GM21786 (cell line): ENCODE results near the gene FLNA.
"Not testable (repeated sequence)": the region's sequence is repeated elsewhere in the genome, so short reads cannot be mapped to it uniquely, and the experiment has no call there.

ENCODE experiments used
- ATAC-seq: cut with Tn5 transposase; IDR thresholded peaks from one replicate; pipeline ENCODE4 v1.9.1; 2021; ENCODE audit not compliant: unreplicated experiment

FLNA gene

DNA sequence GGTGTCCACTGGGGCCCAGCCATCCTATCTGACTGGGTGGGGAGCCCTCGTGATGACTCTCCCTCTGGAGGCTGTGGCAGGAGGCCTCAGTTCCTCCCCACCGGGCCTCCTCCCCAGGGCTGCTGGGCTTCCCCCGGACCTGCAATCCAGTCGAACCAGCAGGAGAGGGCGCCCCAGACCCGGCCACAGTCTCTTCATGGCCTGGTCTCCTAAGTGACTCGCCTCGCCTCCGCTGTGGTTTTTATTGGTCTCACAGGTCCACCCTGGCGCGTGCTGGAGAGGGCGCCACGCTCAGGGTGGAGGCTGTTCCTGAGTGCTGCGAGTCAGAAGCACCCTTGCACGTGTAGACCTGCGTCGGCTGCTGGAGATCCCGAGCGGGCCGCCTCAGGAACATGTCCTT is 30.8 kb downstream of the FLNA start:
- ATAC-seq = not testable (repeated sequence)

DNA sequence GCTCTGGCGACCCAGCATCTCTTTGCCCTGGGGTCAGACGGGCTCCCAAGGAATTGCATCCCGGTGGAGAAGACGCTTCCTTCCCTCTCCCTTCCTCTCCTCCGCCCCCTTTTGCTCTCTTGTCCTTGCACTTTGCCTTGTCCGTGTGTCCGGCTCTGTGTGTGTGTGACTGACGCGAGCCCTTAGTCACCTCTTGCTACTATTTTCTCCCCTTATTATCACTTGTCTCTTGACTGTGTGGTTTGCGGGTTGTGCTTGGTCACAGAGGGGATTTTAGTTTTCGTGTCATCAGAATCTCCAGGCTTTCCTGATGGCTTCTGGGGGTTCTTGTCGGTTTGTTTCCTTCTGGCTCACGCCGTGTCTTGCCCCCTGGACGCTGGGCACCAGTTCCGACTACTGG is 31.4 kb downstream of the FLNA start:
- not testable (repeated sequence) for ATAC-seq

DNA sequence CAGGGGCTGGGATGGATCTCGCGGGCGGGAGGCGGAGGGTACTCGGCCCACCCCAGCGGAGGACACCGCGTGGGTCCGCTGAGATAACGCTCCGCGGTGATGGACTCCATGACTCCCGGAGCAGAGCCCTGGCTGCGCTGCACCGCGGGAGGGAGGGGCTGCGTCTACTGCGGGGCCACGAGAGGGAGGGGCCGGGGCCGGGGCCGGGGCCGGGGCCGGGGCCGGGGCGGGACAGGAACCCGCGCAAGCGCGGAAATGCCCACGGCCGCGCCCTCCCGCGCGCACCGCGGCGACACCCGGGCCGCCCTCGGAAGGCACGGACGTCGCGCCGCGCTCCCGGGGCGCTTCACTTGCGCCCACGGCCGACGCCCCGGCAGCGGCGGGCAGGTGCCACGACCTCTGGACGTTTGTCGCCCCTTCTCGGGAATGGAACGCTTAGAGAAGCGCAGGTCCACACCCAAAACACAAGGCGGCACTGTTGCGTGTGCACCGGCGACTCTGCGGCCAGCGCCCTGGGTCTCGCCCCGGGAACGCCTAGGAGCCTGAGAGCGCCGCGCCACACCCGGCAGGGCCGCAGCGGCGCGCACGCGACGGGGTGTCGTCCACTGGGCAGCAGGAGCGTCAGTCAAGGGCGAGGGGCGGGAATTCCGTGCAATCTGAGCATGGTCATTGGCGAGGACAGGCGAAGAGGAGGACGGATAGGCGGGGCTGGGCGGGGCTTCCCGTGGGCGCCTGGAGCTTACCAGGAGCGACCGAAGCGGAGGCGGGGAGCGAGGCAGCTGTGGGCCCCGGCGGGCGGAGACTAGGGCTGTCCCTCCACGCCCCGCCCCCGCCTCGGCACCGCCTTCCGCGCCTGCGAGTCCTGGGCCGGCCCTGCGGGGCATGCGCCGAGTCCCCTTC is 32.8 kb downstream of the FLNA start:
- peak; percentile 71 for ATAC-seq

DNA sequence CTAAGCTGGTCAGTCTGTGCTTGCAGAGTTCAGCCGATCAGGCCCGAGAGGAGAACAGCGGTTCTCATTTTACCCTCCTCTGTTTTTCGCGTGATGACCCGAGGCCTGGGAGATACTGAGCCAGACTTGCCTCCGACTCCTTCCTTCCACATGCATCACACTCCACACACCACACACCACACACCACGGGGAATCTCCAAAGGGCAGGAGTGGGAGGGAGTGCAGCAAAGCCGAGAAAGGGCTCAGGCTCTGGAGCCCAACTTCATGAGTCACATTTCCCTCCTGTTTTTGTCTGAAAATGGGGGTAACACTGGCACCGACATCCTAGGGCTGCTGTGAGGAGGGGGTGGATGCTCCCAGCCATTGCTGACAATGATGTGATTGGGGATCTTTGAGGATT is 39.9 kb downstream of the FLNA start:
- no peak for ATAC-seq

DNA sequence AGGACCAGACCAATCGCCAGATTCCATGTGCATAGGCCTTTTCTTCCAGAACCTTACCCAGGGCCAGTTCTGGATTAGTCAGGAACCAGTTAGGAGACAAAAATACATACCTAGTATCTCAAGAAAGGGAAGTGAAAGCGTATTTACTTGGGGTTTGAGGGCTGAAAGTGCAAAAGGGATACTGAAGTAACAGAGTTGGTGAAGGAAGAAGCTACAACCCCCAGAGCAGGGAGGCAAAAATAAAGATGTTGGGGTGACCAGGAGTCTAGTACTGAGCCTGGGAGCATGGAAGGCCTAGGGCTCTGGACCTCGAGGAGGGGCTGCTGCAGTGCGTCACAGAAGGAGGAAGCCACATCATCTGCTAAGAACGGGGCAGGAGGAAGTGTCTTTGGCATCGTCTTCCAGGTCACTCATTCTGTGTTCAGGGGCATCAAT is 40.6 kb downstream of the FLNA start:
- peak; percentile 74 for ATAC-seq

DNA sequence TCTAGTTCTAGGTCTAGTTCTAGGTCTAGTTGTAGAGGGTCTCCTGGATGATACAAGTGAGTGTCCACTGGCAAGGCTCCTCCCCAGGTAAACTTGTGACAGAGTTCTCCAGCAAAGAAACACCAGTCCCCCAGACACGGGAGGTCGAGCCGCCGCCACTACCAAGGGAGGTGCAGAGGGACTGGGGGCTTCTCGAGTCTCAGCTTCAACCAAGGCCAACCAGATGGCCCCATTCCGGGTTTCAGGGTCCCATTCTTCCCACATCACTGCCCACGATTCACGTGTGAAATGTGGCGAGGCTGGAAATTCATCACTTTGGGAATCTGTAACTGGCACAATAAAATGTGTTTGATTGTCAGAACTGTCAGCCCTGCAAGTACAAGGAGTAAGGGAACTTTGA is 41.3 kb downstream of the FLNA start:
- ATAC-seq = no peak

DNA sequence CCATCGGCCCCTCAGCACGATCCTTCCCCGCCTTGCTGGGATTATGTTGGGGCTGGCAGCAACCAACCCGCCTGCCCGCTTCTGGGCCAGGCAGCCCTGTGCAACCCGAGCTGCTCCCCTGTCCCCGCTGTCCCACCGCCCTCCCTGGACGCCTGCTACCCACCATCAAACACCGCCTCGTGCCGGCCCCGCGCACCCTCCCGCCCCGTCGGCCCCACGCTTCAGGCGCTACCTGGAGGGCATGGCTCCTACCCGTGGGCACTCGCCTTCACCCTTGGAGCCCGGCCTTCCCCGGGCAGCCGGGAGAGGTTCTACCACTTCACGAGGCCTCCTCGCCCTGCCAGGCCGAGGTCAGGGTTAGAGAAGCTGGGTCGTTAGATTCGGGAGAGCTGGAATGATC is 41.9 kb downstream of the FLNA start:
- no peak for ATAC-seq

DNA sequence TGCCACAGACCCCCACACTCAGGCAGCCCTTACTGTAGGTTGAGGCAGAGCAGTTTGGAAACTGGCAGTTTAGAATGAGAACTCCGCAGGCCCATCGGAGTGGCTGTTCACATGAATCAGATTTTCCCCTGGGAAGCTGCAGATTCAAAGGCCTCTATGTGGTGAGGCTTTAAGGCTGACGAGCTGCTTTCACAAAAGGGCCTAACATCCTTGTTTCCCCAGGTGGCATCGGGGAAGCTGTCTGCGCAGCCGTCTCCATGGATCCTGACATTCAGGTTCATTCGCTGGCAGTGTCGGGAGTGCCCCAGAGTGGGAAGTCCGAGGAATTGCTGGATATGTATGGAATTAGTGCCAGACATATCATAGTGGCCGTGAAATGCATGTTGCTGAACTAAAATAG is 45.1 kb downstream of the FLNA start:
- ATAC-seq = no peak

DNA sequence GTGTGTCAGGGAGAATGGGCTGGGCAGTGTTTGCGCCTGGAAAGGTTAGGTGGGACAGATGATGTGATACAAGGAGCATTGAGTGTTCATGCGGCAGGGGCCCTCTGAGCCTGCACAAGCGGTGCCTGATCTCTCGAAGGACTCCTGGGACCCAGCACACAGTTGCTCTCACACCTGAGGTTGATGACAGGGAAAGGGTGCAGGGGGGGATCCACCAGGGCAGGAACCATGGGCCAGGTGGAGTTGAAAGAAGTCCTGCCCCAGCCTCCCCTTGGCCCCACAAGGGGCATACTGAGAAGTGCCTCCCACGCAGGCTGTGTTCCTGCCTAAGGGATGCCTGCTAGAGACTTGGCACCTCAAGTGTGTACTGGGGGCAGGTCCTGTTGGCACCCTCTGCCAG is 45.8 kb downstream of the FLNA start:
- no peak for ATAC-seq

DNA sequence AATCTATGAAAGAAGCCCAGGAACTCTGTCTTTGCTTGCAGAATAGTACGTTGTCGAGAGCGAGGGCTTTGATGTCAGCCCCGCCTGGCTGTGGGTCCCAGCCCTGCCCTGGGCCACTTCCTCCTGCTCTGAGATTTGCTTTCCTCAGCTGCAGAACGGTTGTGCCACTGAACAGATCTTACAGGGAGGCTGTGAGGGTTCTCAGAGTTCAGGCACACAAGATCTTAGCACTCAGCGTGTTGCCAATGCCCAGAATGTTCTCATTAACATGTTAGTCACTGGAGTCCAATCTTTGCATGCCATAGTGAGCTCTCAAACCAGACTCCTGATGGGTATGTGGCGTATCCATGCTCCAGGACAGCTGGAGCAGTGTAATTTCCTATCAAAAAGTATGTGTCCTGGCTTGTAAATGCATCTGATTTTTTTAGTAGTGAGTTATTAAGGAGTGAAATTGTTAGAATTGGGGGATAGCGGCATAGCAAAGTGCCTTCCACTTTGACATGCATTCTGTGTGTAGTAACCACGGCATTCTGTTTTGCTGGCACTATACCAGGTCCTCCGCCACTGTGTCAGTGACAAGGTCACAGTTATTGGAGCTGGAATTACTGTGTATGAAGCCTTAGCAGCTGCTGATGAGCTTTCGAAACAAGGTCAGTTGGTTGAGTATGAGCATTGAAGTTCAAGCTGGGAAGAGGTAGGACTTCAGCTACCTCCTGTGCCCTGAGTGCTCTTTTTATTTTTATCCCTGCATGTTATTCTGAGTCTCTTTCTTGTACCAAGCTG is 47.2 kb downstream of the FLNA start:
- ATAC-seq = no peak

DNA sequence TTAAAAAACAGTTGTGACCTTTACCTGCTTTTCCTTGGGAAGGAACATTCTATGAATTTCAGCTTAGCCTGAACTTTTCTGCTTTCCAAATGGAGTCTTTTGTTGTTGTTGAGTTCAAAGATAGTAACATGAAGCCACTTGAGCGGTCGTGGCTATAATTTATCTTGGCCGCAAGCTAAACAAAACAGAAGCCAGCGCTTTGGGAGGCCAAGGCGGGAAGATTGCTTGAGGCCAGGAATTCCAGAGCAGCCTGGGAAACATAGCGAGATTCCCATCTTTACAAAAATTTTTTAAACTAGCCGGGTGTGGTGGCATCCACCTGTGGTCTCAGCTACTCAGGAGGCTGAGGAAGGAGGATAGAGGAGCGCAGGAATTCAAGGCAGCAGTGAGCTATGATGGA is 48.9 kb downstream of the FLNA start:
- ATAC-seq = no peak

DNA sequence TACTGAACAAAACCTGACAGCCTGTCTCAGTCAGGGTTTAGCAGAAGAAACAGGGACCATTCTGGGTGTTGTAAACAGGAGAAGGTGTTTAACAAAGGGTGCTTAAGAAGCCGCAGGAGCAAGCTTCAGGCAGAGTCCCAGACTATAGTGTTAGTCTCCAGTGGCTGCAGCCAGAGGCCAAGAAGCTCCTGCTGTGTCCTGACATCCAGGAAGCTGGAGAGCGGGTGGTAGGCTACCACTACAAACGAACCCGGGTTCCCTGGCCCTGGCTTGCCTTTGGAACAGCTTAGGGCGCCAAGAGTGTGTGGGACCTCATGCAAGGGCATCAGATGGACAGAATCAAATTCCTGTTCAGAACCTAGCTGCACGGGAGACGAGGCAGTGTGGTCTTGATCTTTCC is 50.9 kb downstream of the FLNA start:
- no peak for ATAC-seq

DNA sequence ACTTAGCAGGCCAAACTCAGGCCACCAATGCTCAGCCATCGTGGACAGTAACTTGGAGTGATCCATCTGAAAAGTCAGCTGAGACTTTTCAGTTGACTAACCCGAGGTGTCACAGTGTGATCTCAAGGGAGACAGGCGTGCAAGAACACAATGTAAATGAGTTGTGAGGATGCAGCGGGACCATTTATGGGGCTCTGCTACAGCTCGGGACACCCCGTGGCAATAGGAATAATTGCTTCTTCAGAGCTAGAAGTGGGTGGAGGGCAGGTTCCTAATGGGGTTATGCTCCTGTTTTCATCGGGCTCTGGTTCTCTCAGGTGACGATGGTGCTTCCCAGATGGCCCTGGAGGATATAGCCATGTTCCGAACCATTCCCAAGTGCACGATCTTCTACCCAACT is 51.5 kb downstream of the FLNA start:
- no peak for ATAC-seq

DNA sequence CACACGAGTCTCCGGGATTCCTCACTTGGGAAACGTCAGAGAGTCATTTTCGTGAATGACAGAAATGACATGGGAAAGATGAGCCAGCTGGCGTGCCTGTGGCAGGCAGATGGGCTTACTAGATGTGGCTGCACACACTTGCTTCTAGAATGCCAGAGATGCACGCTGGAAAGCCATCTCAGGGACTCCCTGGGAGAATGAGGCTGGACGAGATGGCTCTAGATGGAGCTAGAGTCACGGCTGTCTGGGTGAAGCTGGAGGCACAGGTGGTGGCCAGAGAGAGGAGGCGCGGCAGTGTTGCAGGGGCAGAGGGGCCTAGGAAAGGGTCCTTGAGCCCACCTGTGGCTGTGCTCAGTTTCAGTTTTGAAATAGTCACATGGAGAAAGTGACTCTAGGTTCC is 52.8 kb downstream of the FLNA start:
- ATAC-seq = no peak

DNA sequence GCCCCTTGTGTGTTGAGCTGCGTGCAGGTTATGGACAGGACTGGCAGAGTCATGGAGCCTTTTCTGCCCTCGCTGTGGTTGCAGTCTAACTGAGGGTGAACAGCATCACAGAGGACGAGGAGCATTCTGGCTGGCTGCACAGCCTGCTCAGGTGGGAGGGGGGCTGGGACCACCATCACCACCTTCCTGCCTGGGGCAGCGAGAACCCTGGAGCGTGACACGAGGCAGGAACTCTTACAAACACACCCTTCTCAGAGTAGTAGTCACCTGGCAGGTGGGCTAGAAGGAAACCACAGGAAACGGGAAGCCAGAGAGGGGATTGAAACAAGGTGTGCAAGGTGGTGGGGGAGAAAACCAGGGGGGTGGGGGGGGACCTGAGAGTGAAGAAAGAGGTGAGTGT is 53.3 kb downstream of the FLNA start:
- ATAC-seq = no peak

DNA sequence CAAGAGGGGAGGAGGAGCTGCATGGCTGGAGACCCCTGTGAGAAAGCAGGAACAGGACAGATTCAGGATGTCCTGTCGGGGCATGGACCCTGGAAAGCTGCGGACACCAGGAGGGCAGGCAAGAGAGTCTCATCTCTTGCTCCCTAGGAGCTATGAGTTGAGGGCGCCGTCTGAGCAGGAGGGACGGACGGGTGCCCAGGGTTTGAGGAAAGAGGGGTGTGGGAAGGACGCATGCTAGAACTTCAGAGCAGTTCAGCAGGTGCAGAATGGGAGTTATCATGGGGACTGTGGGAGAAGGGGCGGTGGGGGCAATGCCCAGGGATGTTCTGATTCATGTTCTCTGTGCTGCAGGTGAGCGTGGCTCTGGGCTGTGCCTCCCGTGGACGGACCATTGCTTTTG is 54.0 kb downstream of the FLNA start:
- ATAC-seq = no peak

DNA sequence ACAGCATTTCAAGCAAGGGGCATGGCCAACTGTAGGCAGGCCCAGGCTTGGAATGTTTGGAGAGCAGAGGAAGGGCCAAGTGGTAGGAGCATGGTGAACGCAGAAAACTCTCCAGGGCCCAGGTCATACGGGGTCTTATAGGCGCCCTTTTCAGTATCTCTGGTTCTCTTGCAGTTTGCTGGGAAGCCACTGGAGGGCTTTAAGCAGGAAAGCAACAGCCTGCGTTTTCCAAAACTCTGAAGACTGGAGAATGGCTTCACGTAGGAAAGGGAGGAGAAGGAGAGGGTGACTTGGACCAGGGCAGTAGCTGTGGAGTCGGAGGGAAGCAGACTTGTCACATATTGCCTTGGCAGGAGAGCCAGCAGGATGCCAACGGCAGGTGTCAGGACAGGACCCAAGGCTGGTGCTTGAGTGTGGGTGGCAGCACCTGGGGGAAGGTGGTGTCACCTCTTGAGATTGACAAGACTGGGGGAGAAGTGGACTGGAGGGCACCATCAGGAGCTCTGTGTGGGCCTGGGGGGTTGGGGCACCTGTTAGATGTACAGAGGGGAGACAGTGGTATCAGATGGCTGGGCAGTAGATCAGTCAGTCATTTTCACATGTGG is 56.9 kb downstream of the FLNA start:
- no peak for ATAC-seq

DNA sequence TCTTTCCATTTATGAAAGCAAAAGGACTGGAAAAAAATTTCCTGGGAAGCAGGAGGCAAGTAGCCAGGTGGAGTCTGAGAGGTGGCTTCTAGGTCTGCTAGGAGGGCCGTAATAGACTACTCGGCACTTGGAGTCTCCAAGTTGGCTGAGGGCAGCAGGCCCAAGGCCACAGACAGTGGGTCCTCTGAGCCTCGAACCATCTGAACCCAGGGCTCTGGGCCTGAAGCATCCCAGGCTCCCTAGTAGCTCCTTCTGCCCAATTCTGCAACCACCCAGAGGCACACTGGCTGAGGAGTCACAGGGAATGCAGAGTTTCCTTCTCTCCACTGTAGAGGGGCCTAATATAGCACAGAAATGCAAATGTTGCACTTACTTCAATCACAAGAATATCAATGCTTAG is 59.0 kb downstream of the FLNA start:
- no peak for ATAC-seq

DNA sequence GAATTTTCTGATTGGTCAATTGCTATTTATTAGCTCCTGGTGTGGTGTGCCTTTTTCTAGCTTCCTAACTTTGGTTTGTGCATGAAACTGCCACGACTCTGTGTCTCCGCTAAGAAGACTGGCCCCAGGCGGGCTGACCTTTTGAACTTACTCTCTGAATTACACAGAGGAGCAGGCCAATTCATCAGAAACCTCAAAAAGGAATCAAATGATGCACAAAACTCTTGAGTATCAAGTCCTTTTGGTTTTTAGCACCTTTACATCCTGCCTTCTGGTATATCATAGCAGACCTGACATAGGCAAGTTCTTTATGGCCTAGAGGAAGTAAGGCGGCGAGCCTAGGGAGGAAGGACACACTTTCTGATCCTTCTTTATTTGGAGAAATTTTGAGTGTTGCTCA is 61.3 kb downstream of the FLNA start:
- ATAC-seq = peak; percentile 48

DNA sequence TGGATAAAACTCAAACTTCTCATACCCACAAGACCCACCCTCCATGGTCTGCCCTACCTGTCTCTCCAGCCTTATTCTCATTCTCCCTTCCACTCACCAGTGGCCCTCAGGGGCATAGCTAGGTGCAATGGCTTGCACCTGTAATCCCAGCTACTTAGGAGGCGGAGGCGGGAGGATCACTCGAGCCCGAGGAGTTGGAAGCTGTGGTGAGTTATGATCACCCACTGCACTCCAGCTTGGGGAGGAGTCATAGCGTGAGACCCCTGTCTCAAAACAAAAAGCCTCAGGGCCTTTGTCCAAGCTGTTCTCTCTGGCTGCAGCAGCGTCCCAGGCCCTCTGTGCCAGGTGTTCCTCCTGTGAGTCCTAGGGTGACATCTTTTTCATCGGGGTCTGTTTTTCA is 62.3 kb downstream of the FLNA start:
- no peak for ATAC-seq

DNA sequence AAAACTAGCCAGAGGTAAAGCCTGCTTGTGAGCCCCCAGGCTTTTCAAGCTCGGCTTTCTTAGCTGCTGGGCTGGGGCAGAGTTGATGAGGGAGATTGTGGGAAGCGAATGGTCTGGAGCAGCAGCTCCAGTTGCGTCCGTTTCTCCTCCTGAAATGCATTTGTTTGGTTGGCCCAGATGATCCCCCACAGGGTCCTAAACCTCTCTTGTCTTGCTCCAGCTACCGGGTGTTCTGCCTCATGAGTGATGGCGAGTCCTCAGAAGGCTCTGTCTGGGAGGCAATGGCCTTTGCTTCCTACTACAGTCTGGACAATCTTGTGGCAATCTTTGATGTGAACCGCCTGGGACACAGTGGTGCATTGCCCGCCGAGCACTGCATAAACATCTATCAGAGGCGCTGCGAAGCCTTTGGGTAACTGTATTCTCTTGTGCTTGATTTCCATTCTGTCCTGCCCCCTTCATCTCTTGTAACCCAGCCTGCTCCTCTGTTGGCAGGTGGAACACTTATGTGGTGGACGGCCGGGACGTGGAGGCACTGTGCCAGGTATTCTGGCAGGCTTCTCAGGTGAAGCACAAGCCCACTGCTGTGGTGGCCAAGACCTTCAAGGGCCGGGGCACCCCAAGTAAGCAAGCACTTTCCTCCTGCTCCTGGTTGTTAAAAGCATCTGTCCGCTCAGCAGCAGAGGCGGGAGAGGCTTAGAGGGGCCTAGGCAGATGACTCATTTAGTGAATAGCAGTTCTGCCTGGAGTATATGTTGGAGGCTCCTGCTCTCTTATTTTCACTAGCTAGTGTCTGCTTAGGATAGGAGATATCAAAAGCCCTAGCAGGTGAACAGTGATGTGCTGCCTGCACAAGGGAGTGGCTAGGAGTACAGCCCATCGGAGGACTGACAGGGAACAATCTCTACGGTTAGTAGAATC is 63.6 kb downstream of the FLNA start:
- no peak for ATAC-seq
